Measurements from ENCODE around the gene CENPC.

DNA sequence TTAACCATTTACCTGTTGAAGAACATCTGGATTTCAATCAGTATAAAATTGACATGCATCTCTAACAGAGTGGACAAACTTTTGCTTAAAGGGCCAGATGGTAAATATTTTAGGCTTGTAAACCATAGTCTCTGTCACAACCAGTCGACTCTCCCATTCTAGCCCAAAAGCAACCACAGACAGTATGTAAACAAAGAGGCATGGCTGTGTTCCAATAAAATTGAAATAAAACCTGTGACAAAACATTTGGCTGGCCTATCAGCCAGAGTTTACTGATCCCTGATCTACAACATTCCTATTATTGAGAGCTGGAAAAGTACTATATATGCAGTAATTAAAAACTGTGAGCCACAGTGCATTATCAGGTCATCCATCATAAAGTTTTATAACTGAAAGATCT is 3.2 kb downstream of the CENPC start:
- TF ChIP-seq, protein P1, sequence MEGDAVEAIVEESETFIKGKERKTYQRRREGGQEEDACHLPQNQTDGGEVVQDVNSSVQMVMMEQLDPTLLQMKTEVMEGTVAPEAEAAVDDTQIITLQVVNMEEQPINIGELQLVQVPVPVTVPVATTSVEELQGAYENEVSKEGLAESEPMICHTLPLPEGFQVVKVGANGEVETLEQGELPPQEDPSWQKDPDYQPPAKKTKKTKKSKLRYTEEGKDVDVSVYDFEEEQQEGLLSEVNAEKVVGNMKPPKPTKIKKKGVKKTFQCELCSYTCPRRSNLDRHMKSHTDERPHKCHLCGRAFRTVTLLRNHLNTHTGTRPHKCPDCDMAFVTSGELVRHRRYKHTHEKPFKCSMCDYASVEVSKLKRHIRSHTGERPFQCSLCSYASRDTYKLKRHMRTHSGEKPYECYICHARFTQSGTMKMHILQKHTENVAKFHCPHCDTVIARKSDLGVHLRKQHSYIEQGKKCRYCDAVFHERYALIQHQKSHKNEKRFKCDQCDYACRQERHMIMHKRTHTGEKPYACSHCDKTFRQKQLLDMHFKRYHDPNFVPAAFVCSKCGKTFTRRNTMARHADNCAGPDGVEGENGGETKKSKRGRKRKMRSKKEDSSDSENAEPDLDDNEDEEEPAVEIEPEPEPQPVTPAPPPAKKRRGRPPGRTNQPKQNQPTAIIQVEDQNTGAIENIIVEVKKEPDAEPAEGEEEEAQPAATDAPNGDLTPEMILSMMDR (IDR thresholded peaks at IDR 0.05; ENCODE audit: low read depth, low read length), result no peak
- no peak for TF ChIP-seq POLR2A (IDR thresholded peaks at IDR 0.05; ENCODE audit: extremely low read depth, insufficient read length)
- TF ChIP-seq, protein P2, sequence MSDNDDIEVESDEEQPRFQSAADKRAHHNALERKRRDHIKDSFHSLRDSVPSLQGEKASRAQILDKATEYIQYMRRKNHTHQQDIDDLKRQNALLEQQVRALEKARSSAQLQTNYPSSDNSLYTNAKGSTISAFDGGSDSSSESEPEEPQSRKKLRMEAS (IDR thresholded peaks at IDR 0.05; ENCODE audit: low read depth, low read length), result no peak

Data from NB4 (cell line).